Erythroblast (primary cell): ENCODE results near the gene CCK.

Source experiments
- GATA1 ChIP-seq: IDR thresholded peaks from 2 replicates; pipeline ENCODE4 v1.6.1; 2011; ENCODE audit warnings: low read depth, mild to moderate bottlenecking, control low read depth, low read length, moderate library complexity
- POLR2A ChIP-seq: IDR thresholded peaks from 2 replicates; pipeline ENCODE4 v1.6.1; 2011; ENCODE audit warnings: mild to moderate bottlenecking, low read length

GRCh38 chr3:42216931-42217333 lies 49.1 kb downstream of the CCK start:
- no peak for TF ChIP-seq POLR2A
- no peak for TF ChIP-seq GATA1
